CD4-positive, alpha-beta T cell treated with Interleukin-10 for 1 hour (primary cell): ENCODE data around the gene SEC61A2.
"Not testable (repeated sequence)": the region's sequence is repeated elsewhere in the genome, so short reads cannot be mapped to it uniquely, and the experiment has no call there.

Source experiments
- DNase-seq: peaks from one replicate; pipeline ENCODE4 v3.0.0-alpha.2; 2020

The SEC61A2 gene

GRCh38 chr10:12129222-12130111 lies at the start of gene SEC61A2:
SEC61A2 (plus strand) TSS chr10:12129677; CDS start chr10:12129788, 111 bp downstream.
- peak; percentile 97 for DNase-seq

GRCh38 chr10:12081470-12081869 lies 48.0 kb upstream of the SEC61A2 start:
- DNase-seq: no peak

GRCh38 chr10:12081879-12082557 lies 47.5 kb upstream of the SEC61A2 start:
- DNase-seq: no peak

- no peak for DNase-seq
Measured at GRCh38 chr10:12088919-12089318, 40.6 kb upstream of the SEC61A2 start.

- DNase-seq: no peak
Measured at GRCh38 chr10:12091421-12091820, 38.1 kb upstream of the SEC61A2 start.

GRCh38 chr10:12097361-12097760 lies 32.1 kb upstream of the SEC61A2 start:
- DNase-seq: not testable (repeated sequence)

GRCh38 chr10:12097791-12098190 lies 31.7 kb upstream of the SEC61A2 start:
- DNase-seq: no peak

- no peak for DNase-seq
Measured at GRCh38 chr10:12098966-12099365, 30.5 kb upstream of the SEC61A2 start.

- no peak for DNase-seq
Measured at GRCh38 chr10:12103802-12104201, 25.7 kb upstream of the SEC61A2 start.

GRCh38 chr10:12107781-12108180 lies 21.7 kb upstream of the SEC61A2 start:
- no peak for DNase-seq

GRCh38 chr10:12109286-12109685 lies 20.2 kb upstream of the SEC61A2 start:
- no peak for DNase-seq

- no peak for DNase-seq
Measured at GRCh38 chr10:12111528-12111927, 17.9 kb upstream of the SEC61A2 start.

- DNase-seq: no peak
Measured at GRCh38 chr10:12113627-12114026, 15.8 kb upstream of the SEC61A2 start.

GRCh38 chr10:12121673-12122072 lies 7.8 kb upstream of the SEC61A2 start:
- DNase-seq: no peak

GRCh38 chr10:12130237-12130872 lies 878 bp downstream of the SEC61A2 start:
- DNase-seq: peak; percentile 63

- DNase-seq: no peak
Measured at GRCh38 chr10:12135631-12136030, 6.2 kb downstream of the SEC61A2 start.

- no peak for DNase-seq
Measured at GRCh38 chr10:12140038-12140437, 10.6 kb downstream of the SEC61A2 start.

- no peak for DNase-seq
Measured at GRCh38 chr10:12144538-12144937, 15.1 kb downstream of the SEC61A2 start.

GRCh38 chr10:12150163-12150562 lies 20.7 kb downstream of the SEC61A2 start:
- no peak for DNase-seq

- DNase-seq: no peak
Measured at GRCh38 chr10:12154516-12154915, 25.0 kb downstream of the SEC61A2 start.

- no peak for DNase-seq
Measured at GRCh38 chr10:12156367-12157123, 27.1 kb downstream of the SEC61A2 start.

- no peak for DNase-seq
Measured at GRCh38 chr10:12158111-12158510, 28.6 kb downstream of the SEC61A2 start.

GRCh38 chr10:12160664-12161063 lies 31.2 kb downstream of the SEC61A2 start:
- no peak for DNase-seq
